GM19324 (cell line): ENCODE data around the gene OTULIN.

Experiments
- ATAC-seq: cut with Tn5 transposase; IDR thresholded peaks from one replicate; pipeline ENCODE4 v1.9.1; 2021; ENCODE audit warnings: mild to moderate bottlenecking, moderate library complexity; ENCODE audit not compliant: unreplicated experiment, low FRiP score

Gene OTULIN

GRCh38 chr5:14664270-14665100 lies at the start of gene OTULIN:
Gene OTULIN (plus strand): TSS chr5:14664718. CDS start chr5:14664826, 108 bp downstream.
- peak; percentile 81 for ATAC-seq

GRCh38 chr5:14615365-14615764 lies 49.2 kb upstream of the OTULIN start:
- ATAC-seq, result no peak

GRCh38 chr5:14617441-14617840 lies 47.1 kb upstream of the OTULIN start:
- no peak for ATAC-seq

GRCh38 chr5:14627270-14627669 lies 37.2 kb upstream of the OTULIN start:
- ATAC-seq, result no peak

GRCh38 chr5:14628346-14628745 lies 36.2 kb upstream of the OTULIN start:
- no peak for ATAC-seq

- no peak for ATAC-seq
Observed at GRCh38 chr5:14630671-14631070, 33.8 kb upstream of the OTULIN start.

GRCh38 chr5:14635656-14636055 lies 28.9 kb upstream of the OTULIN start:
- ATAC-seq, result no peak

- ATAC-seq, result no peak
Observed at GRCh38 chr5:14640765-14641164, 23.8 kb upstream of the OTULIN start.

- ATAC-seq, result no peak
Observed at GRCh38 chr5:14644623-14645237, 19.8 kb upstream of the OTULIN start.

GRCh38 chr5:14650052-14650451 lies 14.5 kb upstream of the OTULIN start:
- no peak for ATAC-seq

GRCh38 chr5:14655146-14655741 lies 9.3 kb upstream of the OTULIN start:
- no peak for ATAC-seq

GRCh38 chr5:14656898-14657297 lies 7.6 kb upstream of the OTULIN start:
- ATAC-seq, result no peak

GRCh38 chr5:14659821-14660607 lies 4.5 kb upstream of the OTULIN start:
- no peak for ATAC-seq

- ATAC-seq, result no peak
Observed at GRCh38 chr5:14660833-14661232, 3.7 kb upstream of the OTULIN start.

- ATAC-seq, result no peak
Observed at GRCh38 chr5:14662721-14663260, 1.7 kb upstream of the OTULIN start.

- no peak for ATAC-seq
Observed at GRCh38 chr5:14663734-14664269, 716 bp upstream of the OTULIN start.

GRCh38 chr5:14665101-14665822 lies 744 bp downstream of the OTULIN start:
- ATAC-seq, result no peak

GRCh38 chr5:14665949-14666348 lies 1.4 kb downstream of the OTULIN start:
- peak; percentile 28 for ATAC-seq

- no peak for ATAC-seq
Observed at GRCh38 chr5:14666357-14666756, 1.8 kb downstream of the OTULIN start.

GRCh38 chr5:14667290-14667689 lies 2.8 kb downstream of the OTULIN start:
- no peak for ATAC-seq
